ENCODE measurements around the gene BRMS1. TPM values are rescaled to one million over a fixed set of nuclear protein-coding genes. Genes with fewer than 3 reads are reported as not detected.

Gene BRMS1
- total RNA-seq, 1 experiment from 2014 or later = 80.5 TPM

DNA sequence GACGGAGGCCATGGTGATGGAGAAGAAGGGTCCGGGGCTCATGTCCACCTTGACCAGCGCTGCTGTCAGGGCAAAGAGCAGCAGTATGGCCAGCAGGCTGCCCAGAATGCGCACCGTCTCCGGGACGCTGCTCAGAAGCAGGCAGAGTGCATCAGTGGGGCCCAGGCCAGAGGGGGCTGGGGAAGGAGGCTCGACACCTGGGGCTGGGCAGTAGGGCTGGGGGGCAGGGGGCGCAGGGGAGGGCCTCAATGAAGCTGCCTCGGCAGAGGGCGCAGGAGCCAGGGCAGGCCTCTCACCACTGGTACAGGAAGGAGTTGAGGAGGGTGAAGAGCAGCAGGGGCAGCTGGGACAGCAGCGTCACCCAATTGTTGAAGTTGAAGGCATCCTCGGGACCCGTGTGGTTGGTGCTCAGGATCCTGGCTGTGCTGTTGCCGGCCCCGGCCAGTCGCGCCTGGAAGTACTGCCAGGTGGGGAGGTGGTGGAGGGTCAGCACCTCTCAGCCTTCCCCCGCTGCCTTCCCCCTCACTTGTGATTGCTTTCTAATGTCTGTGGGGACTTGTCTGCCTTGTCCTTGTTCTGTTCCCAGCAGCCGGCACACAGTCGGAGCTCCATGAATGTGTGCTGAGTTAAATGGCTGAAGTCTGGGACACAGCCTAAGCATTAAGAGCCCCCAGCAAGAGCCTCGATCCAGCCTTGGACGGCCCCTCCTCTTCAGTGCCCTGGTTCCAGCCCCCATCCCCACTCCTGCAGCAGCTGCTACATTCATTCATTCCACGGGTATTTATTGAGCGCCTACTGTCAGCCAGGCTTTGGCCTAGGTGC is 24.4 kb upstream of the BRMS1 start:
- intact Hi-C loops (cut with micrococcal nuclease; ENCODE audit: unreplicated experiment) (no loop called here), in situ Hi-C loops (cut with HindIII; ENCODE audit: low pct_unique_long_range_greater_than_20kb, low sequenced_read_pairs) (no loop called here)
- H3K36me3 ChIP-seq (ENCODE audit: control insufficient read depth, insufficient read depth, low read length) = no peaks in the 10 kb centered on the region
- peaks cover 19% of the 10 kb centered on the region for H3K4me1 ChIP-seq (ENCODE audit: control insufficient read depth, insufficient read depth, low read length)
- H3K4me3 ChIP-seq (ENCODE audit: low read depth in 2 of 2, low read length in 2 of 2) = no peak overlapping the region
- no TSS peak for BruUV-seq (replicated peaks)
- TF ChIP-seq TCF7L2 (IDR thresholded peaks at IDR 0.05; ENCODE audit: low read depth, low read length) (no peak), POLR2AphosphoS5 (IDR thresholded peaks at IDR 0.05; ENCODE audit: low read depth, low read length) (no peak)
- TF ChIP-seq, protein P1, sequence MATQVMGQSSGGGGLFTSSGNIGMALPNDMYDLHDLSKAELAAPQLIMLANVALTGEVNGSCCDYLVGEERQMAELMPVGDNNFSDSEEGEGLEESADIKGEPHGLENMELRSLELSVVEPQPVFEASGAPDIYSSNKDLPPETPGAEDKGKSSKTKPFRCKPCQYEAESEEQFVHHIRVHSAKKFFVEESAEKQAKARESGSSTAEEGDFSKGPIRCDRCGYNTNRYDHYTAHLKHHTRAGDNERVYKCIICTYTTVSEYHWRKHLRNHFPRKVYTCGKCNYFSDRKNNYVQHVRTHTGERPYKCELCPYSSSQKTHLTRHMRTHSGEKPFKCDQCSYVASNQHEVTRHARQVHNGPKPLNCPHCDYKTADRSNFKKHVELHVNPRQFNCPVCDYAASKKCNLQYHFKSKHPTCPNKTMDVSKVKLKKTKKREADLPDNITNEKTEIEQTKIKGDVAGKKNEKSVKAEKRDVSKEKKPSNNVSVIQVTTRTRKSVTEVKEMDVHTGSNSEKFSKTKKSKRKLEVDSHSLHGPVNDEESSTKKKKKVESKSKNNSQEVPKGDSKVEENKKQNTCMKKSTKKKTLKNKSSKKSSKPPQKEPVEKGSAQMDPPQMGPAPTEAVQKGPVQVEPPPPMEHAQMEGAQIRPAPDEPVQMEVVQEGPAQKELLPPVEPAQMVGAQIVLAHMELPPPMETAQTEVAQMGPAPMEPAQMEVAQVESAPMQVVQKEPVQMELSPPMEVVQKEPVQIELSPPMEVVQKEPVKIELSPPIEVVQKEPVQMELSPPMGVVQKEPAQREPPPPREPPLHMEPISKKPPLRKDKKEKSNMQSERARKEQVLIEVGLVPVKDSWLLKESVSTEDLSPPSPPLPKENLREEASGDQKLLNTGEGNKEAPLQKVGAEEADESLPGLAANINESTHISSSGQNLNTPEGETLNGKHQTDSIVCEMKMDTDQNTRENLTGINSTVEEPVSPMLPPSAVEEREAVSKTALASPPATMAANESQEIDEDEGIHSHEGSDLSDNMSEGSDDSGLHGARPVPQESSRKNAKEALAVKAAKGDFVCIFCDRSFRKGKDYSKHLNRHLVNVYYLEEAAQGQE (IDR thresholded peaks at IDR 0.05; ENCODE audit: insufficient read depth in 1 of 2, low read depth in 2 of 2, low read length in 1 of 2) = no peak
- TF ChIP-seq, protein P2, sequence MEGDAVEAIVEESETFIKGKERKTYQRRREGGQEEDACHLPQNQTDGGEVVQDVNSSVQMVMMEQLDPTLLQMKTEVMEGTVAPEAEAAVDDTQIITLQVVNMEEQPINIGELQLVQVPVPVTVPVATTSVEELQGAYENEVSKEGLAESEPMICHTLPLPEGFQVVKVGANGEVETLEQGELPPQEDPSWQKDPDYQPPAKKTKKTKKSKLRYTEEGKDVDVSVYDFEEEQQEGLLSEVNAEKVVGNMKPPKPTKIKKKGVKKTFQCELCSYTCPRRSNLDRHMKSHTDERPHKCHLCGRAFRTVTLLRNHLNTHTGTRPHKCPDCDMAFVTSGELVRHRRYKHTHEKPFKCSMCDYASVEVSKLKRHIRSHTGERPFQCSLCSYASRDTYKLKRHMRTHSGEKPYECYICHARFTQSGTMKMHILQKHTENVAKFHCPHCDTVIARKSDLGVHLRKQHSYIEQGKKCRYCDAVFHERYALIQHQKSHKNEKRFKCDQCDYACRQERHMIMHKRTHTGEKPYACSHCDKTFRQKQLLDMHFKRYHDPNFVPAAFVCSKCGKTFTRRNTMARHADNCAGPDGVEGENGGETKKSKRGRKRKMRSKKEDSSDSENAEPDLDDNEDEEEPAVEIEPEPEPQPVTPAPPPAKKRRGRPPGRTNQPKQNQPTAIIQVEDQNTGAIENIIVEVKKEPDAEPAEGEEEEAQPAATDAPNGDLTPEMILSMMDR (IDR thresholded peaks at IDR 0.05) = no peak
- no peaks in the 10 kb centered on the region for H3K27me3 ChIP-seq (ENCODE audit: control insufficient read depth, insufficient read depth, low read length)
- DNase-seq (ENCODE audit: low read depth, low spot score) = no peak
- no peaks in the 10 kb centered on the region for H3K9me3 ChIP-seq (ENCODE audit: control insufficient read depth, insufficient read depth, low read depth, low read length)
- ATAC-seq = no peak
- ChIA-PET POLR2A (no interaction called here), CTCF (no interaction called here)
- H3K27ac ChIP-seq (ENCODE audit: low read length) = no peak overlapping the region

DNA sequence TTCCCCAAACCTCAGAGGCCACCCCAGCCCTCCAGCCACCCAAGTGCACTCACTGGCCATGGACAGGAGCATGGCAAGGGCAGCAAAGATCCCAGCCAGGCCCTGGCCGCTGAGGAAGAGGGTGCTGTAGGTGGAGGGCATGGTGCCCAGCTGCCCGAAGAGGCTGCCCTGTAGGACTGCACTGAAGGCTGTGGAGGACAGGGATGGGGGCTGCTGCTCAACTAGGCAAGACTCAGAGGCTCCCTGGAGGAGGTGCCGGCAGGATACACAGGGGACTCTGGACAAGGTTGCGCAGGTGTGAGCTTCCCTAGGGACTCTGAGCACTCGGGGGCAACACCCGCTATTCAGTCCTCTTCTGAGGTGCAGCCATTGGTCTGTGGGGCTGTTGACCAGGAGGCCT is 23.6 kb upstream of the BRMS1 start:
- intact Hi-C loops (cut with micrococcal nuclease; ENCODE audit: unreplicated experiment) = no loop called here
- DNase-seq (ENCODE audit: low read depth, low spot score) (no peak), ATAC-seq (no peak)
- no peaks in the 10 kb centered on the region for H3K36me3 ChIP-seq (ENCODE audit: control insufficient read depth, insufficient read depth, low read length)
- CTCF ChIA-PET = no interaction called here
- POLR2A ChIA-PET = no interaction called here
- no TSS peak for BruUV-seq (replicated peaks)
- no peak overlapping the region for H3K4me3 ChIP-seq (ENCODE audit: low read depth in 2 of 2, low read length in 2 of 2)
- peaks cover 19% of the 10 kb centered on the region for H3K4me1 ChIP-seq (ENCODE audit: control insufficient read depth, insufficient read depth, low read length)
- TF ChIP-seq TCF7L2 (IDR thresholded peaks at IDR 0.05; ENCODE audit: low read depth, low read length) (no peak), SIN3A (IDR thresholded peaks at IDR 0.05; ENCODE audit: borderline replicate concordance, insufficient read depth, low read depth, low read length) (no peak), POLR2AphosphoS5 (IDR thresholded peaks at IDR 0.05; ENCODE audit: low read depth, low read length) (no peak)
- TF ChIP-seq, protein P2 (IDR thresholded peaks at IDR 0.05) = no peak
- TF ChIP-seq, protein P1 (IDR thresholded peaks at IDR 0.05; ENCODE audit: insufficient read depth in 1 of 2, low read depth in 2 of 2, low read length in 1 of 2) = no peak
- no peaks in the 10 kb centered on the region for H3K9me3 ChIP-seq (ENCODE audit: control insufficient read depth, insufficient read depth, low read depth, low read length)
- H3K27ac ChIP-seq (ENCODE audit: low read length) = no peak overlapping the region
- in situ Hi-C loops (cut with HindIII; ENCODE audit: low pct_unique_long_range_greater_than_20kb, low sequenced_read_pairs) = no loop called here
- H3K27me3 ChIP-seq (ENCODE audit: control insufficient read depth, insufficient read depth, low read length) = no peaks in the 10 kb centered on the region
